ENCODE data around the gene LYAR.
"Not testable (repeated sequence)": the region's sequence is repeated elsewhere in the genome, so short reads cannot be mapped to it uniquely, and the experiment has no call there.

Gene LYAR

DNA sequence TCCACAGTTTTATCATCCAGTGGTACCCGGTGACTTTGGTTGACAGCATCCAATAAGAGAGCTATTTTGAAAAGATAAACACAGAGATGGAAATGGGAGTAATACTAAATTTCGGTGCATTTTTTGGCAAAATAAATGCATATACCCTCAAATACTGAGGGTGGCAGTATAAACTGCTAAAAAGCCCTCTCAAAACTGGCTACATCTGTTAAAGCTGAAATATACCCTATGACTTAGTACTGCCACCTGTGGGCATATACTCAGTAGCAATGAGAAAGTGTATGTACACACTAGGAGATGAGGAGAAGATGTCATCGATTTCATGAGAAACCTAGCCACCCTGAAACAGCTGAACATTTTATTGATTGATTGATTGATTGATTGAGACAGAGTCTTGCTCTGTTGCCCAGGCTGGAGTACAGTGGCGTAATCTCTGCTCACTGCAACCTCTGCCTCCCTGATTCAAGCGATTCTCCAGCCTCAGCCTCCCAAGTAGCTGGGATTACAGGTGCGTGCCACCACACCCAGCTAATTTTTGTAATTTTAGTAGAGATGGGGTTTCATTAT is 29.7 kb downstream of the LYAR start:
- no peak for DNase-seq (ENCODE audit: low read depth in 2 of 2)

DNA sequence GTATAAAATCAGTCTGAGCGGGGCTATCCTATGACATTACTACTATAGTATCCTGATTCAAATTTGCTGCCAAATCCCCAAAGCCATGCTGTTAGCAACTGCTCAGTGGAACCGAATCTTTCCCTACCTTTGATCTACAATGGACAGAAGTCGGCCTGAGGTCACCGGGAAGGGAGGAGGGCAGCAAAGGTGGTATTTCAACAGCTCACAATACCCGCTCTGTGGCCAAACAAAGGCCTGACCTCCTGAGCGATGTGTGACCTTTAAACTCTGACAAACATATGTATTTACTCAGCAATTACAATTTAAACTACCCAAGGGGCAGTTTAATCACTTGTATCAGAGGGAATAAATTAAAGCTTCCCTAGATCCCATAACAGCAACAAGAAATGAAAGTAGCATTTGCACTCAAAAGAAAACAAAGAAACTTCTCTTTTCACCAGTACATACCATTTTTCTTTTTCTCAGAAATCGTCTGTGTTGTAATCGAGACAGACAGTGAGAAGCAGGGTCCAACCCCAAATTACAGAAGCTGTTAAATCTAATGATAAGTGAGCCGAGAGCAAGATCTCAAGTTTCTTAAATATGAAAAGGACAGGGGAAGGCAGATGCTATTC is 30.4 kb downstream of the LYAR start:
- DNase-seq (ENCODE audit: low read depth in 2 of 2): no peak

DNA sequence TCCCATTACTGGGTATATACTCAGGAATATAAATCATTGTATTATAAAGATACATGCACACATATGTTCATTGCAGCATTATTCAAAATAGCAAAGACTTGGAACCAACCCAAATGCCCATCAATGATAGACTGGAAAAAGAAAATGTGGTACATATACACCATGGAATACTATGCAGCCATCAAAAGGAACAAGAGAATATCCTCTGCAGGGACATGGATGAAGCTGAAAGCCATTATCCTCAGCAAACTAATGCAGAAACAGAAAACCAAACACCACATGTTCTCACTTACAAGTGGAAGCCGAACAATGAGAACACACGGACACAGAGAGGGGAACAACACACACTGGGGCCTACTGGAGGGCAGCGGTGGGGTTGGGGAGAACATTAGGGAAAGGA is 32.2 kb downstream of the LYAR start:
- not testable (repeated sequence) for DNase-seq (ENCODE audit: low read depth in 2 of 2)

DNA sequence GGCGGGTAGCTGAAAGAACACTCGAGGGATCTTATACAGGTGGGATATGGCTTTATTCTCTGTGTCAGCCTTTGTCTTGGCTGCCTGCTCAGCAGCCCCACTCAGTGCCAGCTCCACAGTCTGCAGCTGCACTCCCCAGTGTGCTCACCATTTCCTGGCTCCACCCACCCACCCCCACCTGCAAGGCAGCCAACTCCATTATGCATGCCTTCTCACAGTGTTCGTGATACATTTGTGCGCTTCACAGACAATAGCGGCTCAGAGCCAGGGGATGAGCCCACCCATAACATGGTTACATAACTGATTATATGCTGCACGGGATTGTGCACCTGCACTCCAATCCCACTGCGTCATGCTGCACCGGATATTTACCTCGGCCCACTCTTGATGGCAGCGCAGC is 33.2 kb downstream of the LYAR start:
- no peak for DNase-seq (ENCODE audit: low read depth in 2 of 2)

DNA sequence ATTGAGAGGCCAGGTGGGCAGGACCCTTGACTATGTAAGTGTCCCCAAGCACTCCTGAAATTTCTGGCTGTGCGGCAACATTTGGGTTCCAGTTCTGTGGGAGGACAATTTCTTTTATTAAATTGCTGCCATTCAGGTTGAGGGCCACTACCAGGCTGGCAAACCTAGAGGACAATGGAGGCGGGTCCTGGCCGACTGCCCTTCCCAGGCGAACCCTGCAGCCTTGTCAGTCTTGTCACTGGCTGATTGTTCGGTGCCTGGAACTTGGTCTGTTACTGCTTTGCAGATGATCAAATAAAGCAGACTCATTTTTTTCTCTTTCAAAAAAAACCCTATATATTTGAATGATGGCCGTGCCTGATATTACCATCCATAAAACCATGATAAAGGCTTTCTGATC is 35.3 kb downstream of the LYAR start:
- no peak for DNase-seq (ENCODE audit: low read depth in 2 of 2)

DNA sequence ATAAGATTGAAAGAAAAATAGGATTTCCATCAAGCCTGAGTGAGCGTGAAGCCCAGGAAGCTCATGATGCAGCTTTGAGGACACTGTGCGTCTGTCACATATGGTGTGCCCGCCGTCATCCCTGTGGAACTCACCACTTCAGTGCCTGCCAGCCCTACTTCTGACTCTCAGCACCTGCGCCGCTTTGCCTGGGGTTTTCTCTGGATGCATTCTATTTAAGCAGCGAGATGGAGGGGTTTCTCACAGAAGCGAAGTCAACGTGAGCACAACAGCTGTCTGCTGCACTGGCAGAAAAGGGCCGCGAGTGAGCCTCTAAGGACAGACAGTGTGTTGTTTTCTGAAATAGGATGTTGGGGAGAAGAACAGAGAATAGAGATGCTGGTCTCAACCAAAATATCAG is 35.8 kb downstream of the LYAR start:
- DNase-seq (ENCODE audit: low read depth in 2 of 2): no peak

DNA sequence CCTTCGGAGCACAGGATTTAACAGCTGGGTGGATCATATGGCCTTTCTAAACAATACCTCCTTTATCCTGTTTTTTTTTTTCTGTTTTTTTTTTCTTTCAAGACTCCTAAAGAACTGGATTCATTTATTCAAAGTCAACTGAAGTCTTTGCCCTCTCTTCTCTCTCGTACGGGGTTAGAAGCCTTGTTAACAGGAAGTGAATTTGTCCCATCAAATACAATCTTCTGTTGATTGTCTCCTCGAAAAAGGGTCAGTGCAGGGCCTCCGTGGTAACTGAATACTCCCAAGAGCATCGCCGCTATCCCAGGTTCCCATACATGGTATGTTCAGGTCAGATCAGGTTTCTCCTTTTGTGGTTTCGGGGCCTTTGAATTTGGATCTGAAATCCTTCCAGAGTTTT is 40.1 kb downstream of the LYAR start:
- no peak for DNase-seq (ENCODE audit: low read depth in 2 of 2)

DNA sequence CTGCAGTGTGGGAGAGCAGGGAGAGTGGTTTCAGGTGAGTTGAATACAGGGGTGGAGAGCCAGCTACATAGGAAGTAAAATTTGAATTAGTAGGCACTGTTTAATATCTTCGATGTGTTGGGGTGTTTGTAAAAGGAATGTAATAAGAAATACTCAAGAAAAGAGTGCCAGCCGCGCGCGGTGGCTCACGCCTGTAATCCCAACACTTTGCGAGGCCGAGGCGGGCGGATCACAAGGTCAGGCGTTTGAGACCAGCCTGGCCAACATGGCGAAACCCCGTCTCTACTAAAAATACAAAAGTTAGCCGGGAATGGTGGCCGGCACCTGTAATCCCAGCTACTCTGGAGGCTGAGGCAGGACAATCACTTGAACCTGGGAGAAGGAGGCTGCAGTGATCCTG is 40.6 kb downstream of the LYAR start:
- not testable (repeated sequence) for DNase-seq (ENCODE audit: low read depth in 2 of 2)

DNA sequence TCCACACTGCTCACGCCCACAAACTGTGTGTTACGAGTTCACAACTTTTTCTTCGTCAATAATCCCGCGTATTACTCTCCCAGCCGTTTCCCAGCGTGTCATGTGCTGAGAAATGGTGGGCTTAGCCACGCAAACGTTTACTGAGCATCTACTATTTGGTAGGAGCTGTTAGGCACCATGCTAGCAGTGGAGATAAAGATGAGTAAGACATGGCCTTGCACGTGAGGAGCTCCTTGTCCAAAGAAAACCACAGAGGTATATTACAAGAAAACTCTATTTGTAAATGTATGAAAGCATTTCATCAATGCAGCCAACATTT is 41.1 kb downstream of the LYAR start:
- DNase-seq (ENCODE audit: low read depth in 2 of 2): no peak

DNA sequence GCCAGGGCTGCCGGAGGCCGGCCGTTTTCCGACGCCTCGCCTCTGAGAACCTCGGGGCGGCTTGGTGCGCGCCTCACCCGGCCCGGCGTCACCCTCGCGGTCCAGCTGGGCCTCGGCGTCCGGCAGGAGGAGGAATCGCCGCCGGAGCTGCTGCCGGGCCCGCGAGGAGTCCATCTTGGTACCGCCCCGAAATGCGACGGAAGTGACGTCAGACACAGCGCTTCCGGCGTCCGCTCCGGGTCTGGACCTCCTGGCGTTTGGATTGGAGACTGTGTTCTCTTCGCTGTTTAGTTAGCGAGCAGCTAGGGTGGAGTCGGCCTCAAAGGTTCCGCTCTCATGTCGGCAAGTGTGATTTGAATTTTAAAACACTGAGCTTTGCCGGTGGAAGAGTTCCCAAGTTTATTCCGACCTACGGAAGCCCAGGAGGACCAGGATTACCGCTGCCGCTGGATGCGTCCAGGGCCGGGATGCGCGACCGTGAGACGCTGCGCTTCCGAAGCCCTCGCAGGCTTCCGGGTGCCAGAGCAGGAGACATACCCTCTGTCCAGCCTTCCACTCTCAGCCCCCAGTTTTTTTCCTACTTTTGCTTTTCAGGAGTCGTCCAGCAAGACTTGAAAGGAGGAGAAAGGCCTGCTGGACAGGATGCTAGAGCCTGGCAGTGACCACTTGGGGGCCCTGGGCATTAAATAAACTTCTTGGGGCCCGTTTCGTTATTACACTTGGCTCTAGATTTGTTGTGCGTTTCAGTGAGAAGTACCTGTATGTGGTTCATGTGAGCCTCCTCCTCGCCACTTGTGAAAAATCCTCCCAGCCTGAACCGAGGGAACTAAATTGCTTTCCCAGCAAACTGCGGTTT is 41.7 kb downstream of the LYAR start, which contains the start of gene TMEM128:
TSS of gene TMEM128 (minus strand) at position 195 of the 856 bp plus-strand sequence. CDS start at position 174, 21 bp downstream.
- peak; percentile 83 to 84 for DNase-seq (ENCODE audit: low read depth in 2 of 2)

DNA sequence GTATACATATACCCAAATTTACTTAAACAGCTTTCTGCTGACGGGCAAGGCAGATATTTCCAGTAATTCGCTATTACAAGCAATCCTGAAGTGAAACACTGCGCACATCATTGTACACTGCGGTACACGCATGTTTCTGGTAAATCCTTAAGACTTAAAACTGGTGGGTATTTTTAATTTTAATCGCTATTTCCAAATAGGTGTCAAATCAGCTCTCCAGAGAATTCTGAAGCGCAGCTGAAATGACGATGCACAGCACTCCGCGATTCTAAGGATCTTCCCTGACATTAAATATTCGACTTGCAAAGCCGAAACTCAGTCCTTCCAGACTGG is 42.3 kb downstream of the LYAR start:
- DNase-seq (ENCODE audit: low read depth in 2 of 2): no peak

DNA sequence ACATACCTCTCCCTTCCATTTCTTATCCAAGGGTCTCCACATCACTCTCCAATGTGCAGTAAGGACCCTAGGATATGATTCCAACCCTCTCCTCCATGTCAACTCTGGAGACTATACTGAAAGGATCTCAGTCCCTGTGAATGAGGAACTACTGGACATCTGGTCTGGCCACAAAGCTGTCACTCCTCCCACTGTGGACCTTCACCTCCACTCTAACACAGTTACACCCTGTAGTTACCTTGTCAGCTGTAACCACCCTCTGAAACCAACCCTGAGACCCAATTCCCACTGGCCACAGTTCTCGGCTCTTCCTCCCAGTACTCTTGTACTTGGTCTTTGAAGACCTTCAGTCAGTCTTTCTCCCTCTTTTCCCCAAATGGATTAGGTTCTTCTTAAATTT is 44.8 kb downstream of the LYAR start:
- no peak for DNase-seq (ENCODE audit: low read depth in 2 of 2)

DNA sequence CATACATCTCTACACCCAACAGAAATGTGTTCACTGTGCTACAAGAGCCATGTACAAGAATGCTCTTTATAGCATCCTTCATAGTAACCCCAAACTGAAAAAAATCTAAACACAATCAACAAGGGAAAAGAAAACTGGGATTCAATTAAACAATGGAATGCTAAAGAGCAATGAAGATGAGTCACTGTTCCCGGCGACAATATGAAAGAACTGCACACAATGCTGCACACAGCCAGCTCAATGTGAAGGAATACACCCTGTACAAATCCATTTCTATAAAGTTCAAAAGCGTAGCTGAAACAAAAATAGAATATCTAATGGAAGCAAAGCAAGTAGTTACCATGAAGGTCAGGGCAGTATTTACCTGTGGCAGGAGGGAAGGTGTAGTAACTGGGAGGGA is 50.4 kb downstream of the LYAR start:
- not testable (repeated sequence) for DNase-seq (ENCODE audit: low read depth in 2 of 2)

DNA sequence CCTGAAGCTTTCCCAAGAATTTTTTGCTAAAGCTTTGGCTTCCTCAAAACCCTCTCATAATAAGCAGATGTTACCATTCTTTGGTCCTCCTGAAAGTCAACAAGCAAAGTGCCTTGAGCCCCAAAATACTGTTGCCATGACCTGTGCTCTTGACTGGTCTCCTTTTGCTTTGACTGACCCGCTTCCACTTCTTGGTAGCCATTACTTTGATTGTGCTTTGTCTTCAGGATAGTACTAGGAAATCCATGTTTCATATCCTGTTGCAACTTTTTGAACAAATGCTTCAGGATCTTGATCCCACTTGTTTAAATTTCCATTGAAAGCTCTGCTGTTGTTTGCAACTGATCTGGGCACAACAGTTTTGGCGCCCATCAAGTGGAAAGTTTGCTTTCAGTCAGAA is 56.3 kb downstream of the LYAR start:
- DNase-seq (ENCODE audit: low read depth in 2 of 2): no peak

DNA sequence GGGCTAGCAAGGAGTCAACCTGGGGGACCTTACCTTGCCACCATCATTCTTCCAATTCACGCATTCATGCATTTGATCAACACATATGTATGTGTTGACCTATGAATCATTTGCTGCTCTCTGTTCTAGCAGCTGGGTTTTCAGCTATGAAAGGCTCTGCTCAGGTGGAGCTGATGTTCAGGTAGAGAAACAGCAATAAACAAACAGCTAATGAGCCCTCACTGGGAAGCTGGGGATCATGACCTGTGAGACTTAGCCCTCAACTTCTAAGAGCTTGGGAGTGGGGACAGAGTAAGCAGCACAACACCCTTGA is 61.6 kb downstream of the LYAR start:
- DNase-seq (ENCODE audit: low read depth in 2 of 2): no peak

DNA sequence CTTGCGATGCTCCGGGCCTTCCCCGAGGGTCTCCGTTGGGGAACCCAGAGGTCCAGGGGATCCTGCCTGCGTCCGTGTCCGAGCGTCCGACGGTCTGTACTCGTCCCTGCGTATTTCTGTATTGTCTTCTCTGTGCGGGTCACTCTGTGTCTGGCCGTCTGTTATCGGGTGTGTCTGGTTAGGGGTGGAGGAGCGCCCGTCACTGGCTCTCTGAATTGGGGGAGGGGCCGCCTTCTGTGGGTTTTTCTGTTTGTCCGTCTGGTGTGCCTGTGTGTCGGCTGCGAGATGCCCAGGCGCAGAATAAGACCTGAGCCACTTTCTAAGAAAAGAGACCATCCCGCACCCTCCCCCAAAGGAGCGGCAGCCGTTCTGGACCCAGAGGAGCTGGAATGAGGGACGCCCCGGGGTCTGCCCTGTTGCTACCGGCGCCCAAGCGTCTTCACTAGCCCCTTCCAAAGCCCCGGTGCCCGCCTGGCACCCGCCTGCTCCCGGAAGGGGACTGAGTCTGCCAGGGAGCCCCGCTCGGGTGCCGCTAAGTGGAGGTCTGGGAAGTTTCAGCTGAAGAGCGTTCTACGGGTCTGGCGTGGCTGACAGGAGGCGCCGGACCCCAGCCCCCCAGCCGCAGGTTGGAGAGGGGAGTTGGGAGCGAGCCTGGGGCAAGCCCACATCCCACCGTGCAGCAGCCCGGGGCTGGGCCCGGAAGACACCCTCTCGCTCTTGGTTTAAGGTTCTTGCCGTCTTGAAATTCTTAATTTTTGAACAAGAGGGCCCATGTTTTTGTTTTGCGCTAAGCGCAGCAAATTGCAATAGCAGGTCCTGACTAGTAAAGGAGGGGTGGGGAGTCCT is 62.2 kb downstream of the LYAR start:
- DNase-seq (ENCODE audit: low read depth in 2 of 2): no peak

DNA sequence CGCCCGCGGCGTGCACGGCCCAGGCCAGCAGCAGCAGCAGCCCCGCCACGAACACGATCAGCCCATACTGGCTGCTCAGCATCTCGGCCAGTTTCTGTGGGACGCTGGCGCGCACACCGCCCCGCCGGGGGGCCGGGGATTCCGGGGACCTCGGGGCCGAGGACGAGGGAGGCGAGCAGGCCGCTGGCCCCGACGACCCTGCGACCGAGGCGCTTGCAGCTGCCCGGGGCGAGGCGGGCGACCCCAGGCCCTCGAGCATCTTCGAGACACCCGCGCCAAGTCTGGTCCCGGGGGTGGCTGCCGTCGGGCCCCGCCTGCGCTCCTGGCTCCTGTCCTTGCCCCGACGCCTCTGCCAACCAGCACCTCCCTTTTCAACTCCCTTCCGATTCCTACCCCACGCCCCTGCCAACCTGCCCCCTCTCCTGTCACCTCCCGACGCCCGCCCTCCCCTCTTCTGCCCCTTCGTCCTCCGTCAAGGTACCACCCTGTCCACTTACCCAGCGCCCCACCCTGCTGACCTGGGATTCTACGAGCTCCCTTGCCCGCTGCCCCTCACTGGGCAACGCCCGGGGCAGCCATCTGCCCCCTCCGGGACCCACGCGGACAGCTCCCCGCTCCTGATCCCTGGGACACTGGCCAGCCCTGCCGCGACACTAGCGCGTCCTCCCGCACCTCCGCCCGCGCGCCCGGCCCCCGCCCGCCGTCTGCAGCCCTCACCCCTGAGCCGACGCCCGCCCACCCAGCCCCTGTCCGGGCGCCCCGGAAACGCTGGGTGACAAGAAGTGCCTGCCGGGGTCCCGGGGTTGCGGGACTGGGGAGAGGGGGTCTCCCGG is 63.1 kb downstream of the LYAR start, which contains the start of gene OTOP1:
TSS of gene OTOP1 (minus strand) at position 324 of the 833 bp plus-strand sequence. CDS start at position 259, 65 bp downstream.
- DNase-seq (ENCODE audit: low read depth in 2 of 2): no peak

DNA sequence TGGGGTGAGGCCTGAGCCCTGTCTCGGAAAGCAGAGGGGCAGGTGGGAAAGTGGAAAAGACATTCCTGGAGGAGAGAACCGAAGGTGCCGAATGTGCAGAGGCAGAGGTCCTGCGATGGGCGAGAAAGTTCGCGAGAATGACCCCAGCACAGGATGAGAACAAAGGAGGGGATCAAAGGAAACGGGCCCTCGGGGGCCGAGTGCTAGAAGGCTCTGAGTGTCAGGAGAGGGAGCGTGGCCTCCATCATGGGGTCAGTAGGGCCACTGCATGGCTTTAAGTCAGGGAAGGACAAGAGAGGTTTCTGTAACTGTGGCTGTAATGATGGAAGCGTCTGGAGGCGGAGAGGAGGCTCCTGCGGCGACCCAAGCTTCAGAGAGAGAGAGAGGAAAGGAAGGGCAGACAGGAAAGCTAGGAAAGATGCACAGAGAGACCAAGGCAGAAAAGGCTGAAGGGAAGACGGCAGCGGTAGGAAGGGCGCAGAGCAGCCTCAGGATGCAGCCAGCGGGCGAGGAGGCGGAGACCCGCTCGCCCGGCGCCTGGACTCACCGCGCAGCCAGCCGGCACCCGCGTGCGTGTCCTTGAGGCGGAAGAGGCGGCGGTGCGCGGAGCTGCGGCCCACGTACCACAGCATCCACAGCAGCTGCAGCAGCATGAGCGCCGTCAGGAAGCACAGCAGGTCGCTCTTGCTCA is 63.9 kb downstream of the LYAR start:
- DNase-seq (ENCODE audit: low read depth in 2 of 2): no peak

All from stimulated activated CD8-positive, alpha-beta memory T cell treated with anti-CD3 and anti-CD28 coated beads, Interleukin-7, amount 100 ng/mL, for 4 hours (primary cell).